NCI-H2081 treated with DMSO at 0.1 percent for 48 hours (cell line): ENCODE results near the gene SMARCD2.
"Not testable (repeated sequence)": the region's sequence is repeated elsewhere in the genome, so short reads cannot be mapped to it uniquely, and the experiment has no call there.

Source experiments
- DNase-seq: peaks from one replicate; lab custom pipeline; 2025; lab: John Stamatoyannopoulos, UW

SMARCD2 gene

DNA sequence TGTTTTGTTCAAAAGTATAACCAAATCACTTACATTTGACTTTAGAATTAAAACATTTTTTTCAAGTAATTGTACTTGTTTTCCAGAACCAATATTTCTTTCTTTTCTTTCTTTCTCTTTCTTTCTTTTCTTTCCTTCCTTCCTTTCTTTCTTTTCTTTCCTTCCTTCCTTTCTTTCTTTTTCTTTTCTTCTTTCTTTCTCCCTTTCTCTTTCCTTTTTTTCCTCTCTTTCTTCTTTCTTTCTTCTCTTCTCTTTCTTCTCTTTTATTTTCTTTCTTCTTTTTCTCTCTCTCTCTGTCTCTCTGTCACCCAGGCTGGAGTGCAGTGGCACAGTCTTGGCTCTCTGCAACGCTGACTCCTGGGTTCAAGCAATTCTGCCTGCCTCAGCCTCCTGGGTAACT is 41.7 kb downstream of the SMARCD2 start:
- DNase-seq: no peak

DNA sequence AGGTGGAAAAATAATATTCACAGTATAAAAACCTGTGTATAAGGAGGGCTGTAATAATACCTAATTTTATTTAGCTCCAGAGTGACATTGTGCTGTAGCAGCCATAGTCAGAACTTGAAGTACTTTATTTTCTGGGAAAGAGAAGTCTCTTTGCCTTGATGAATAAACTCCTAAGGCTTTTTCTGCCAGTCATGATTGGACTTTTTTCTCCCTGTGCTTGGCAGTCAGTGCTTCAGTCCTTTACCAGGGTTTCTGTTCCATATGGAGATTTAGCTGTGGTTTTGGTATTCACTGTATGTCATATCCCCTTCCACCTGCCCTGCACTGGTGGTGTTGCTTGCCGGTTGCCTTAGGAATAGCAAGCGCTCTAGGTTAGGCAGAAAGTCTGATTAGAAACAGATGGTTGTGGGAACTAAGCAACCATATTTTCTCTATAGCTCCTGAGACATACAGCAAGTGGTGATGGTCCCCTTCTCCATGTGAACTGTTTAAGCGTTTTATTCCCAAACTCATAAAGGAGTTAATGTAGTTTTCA is 43.8 kb downstream of the SMARCD2 start:
- no peak for DNase-seq

DNA sequence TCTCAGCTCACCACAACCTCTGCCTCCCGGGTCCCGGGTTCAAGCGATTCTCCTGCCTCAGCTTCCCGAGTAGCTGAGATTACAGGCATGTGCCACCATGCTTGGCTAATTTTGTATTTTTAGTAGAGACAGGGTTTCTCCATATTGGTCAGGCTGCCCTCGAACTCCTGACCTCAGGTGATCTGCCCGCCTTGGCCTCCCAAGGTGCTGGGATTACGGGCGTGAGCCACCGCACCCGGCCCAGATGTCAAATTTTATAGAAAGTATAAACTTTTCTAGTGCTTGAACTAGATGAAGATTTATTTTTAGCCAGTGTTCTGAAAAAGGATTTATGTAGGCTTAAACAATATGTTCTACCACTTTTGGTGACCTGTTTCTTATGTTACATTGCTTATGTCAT is 46.1 kb downstream of the SMARCD2 start:
- DNase-seq: not testable (repeated sequence)

GRCh38 chr17:63792055-63792729 is 50.3 kb downstream of the SMARCD2 start:
- DNase-seq: no peak

DNA sequence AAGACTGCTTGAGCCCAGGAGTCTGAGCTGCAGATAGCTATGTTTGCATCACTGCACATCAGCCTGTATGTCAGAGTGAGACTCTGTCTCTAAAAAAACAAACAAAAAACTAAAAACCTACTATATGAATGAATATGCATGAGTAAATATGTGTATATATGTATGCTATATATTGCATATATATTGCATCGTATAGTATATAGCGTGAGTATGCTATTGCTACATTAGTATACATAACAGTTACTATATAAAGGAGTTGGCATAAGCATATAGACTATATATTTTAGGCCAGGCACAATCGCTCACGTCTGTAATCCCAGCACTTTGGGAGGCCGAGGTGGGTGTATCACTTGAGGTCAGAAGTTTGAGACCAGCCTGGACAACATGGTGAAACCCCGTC is 52.4 kb downstream of the SMARCD2 start:
- DNase-seq: no peak

GRCh38 chr17:63786971-63787711 is 55.3 kb downstream of the SMARCD2 start:
- no peak for DNase-seq

DNA sequence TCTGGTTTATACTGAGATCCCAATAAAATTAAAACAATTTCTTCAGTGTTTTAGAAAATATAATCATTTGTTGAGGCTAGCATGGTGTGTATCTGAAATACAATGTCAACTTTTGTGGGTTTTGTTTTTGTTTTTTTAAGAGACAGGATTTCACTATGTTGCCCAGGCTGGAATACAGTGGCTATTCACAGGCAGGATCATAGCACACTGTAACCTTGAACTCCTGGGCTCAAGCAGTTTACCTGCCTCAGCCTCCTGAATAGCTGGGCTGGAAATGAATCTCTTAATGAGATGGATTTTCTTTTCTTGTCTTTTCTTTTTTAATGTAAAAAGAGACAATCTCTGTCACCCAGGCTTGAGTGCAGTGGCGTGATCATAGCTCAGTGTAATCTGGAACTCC is 56.4 kb downstream of the SMARCD2 start:
- DNase-seq: no peak

DNA sequence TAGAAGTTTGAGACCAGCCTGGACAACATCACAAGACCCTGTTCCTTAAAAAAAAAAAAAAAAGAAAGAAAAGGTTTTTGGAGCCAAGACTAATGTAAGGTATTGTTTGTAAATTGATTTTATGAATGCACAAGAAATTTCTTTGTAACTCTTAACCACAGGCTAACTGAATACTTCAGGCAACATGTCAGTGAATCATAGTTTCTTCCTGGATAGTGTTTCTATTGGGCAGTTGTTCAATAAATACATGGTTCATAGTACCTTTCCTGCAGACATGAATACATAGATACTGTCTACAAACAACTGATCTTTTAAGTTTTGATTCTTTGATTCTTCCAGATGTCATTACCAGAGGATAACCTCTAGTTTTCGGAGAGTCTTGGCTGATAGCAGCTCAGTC is 56.9 kb downstream of the SMARCD2 start:
- no peak for DNase-seq

DNA sequence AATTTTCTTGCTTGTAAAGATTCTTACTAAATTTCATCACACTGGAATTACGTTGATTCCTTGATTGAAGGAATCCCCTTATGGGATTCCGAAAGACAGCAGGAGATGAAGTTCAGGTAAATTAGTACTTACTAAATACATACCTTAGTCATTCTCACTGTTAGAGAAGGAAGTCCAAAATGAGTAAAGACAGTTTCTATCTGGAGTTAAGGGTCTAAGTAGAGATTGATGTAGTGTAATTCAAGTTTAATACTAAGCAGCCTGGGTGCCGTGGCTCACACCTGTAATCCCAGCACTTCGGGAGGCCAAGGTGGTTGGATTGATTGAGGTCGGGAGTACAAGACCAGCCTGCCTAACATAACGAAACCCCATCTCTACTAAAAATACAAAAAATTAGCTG is 59.0 kb downstream of the SMARCD2 start:
- DNase-seq: no peak
